Measurements from ENCODE around the gene DEFB113.
"Not testable (repeated sequence)": the region's sequence is repeated elsewhere in the genome, so short reads cannot be mapped to it uniquely, and the experiment has no call there.

DEFB113 gene, protein sequence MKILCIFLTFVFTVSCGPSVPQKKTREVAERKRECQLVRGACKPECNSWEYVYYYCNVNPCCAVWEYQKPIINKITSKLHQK

DNA sequence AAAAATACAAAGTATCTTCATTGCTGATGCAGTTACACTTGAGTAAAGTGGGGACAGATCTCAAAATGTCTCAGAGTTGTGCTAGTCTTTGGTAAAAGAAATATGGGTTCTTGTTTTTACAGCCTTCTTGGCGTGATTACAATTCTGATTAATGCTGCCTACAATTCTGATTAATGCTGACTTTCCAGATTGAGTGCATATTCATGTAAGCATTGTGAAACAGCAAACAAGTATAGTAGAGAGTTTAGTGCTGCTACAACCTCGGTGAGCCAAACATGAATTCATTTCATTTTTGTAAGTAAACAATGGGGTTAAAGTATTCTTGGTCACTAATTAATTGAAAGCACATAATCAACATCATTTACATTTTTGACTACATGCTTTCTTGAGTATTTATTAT is at the start of gene DEFB113:
Gene DEFB113, minus strand, starts transcription at position 21 of the 400 bp plus-strand sequence. Its CDS starts 0 bp downstream, at position 21.
- DNase-seq: no peak

DNA sequence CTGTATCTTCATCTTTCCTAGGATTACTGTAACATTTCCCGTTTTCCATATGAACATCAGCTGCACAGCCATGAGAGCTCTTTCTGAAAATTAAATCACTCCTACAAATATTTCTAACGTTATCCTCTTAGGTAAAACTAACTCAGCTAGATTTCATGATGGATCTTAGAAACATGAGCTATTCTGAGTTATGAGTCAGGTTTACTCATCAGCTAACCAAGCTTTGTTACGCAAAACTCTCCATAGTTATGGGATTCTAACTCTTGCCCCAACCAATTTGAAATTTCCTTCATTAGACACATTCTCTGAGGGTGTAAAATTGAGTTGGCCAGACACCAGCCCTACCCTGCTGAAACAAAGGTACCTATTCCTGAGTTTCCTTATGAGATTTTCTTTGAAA is 38.4 kb upstream of the DEFB113 start:
- no peak for DNase-seq

DNA sequence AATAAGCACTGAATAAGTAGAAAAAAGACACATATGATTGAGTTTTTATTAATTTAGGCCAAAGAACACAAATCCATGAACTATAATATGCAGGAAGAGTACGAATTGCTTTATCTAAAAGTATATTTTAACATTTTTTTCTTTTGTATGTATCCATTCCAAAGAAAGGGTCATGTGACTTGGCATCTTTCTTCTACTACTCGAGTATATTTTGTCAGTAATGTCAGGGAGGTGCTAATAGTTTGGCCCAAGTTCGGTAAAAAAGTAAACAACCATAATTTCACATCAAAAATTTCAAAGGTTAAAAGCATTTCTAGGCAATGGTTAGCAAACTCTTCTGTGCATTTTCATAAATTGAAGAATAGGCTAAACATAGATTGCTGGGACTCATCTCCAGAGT is 33.7 kb upstream of the DEFB113 start:
- DNase-seq: no peak

DNA sequence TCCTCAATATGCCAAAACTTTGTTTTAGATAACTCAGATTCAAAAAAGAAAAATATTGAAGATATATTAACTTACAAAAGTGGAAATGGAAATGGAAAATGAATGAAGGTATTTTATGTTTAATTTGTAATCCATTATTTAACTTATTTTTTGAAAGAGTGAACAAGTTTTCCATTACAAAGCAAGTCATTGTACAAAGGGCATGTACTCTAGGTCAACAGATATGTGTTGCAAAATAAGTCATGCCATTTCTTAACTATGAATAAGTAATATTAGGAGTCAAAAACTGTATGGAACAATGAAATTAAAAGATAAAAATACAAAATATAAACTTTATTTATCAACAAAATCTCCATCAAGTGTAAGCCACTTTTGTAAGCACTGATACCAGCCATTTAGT is 25.9 kb upstream of the DEFB113 start:
- DNase-seq: no peak

DNA sequence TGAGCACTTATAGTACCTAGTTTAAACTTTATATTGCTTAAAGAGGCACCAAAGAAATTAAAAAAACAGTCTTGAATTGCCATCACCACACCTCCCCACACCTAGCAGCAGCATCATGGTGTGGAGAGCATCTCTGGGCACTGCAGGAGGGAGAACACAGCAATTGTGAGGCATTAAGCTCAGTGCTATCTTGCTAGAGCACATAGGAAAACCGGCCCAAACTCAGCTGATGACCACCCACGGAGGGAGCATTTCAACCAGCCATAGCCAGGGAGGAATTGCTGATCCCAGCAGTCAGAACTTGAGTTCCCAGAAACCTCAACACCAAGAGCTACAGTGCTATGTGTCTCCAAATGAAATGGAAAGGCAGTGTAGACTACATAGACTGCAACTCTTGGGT is 19.5 kb upstream of the DEFB113 start:
- DNase-seq: no peak

DNA sequence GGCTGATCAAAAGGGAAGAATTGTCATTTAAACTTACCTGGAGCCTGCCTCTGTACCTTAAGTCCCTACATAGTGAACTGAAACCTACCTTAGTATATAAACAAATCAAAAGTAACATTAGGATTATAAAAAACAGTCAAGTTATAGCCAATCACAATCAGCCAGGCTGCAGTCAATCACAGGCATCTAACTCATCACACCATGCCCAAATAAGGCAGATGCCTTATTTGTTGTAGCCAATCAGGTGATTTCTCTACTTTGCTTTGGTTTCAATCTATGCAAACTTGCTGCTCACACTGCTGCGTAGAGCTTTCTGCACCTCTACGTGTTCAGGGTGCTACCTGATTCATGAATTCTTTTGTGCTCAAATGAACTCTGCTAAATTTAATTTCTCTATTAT is 18.3 kb upstream of the DEFB113 start:
- DNase-seq: no peak

DNA sequence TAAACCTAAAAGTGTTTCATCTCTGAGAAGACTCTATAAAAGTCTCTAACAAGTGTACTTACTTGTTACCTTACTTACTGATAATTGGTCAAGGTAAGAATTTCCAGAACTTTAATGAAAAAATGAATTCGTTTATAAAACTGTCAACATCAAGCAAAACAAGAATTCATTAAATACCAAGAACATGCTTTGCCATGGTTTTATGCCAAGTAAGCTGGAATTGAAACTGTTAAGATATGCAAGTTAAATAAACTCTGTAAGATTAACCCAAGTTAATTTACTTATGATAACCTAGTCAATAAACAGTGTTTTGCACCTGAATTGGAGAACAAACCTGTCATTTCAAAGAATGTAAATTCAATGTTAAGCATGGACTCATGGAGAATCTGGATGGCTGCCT is 17.1 kb upstream of the DEFB113 start:
- DNase-seq: no peak

DNA sequence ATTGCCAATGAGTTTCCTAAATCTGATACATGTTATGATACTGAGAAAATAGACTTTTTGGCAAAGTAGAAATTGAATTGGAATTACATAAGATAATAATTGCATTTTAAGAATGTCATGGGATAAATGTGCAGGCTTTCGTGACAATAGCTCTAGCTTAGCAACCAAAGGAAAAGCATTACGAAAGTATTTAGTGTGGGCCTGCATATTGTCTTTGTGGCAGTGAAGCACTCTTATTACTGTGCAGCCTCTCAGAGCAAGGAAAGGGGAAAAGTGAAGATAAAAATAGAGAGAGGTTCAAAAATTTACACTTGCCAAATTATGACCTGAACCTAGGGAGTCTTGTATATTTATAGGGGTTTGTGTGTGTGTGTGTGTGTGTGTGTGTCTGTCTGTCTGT is 12.6 kb upstream of the DEFB113 start:
- no peak for DNase-seq

DNA sequence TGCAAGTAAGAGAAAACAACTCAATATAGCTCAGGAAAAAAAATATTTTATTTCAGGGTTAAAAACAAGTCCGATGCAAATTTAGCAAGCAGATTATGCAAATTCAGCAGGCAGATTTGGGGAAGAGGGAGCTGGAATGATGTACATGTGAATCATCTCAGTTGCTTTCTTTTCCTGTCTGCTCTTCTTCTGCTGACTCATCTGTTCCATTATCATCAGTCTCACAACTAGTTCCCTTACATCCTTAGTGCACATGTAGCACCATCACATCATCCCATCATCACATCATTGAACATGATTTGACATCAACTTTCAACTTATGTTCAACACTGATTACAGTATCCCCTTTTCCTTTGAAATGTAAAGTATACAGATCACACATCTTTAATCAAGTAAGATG is 11.5 kb upstream of the DEFB113 start:
- DNase-seq: no peak

DNA sequence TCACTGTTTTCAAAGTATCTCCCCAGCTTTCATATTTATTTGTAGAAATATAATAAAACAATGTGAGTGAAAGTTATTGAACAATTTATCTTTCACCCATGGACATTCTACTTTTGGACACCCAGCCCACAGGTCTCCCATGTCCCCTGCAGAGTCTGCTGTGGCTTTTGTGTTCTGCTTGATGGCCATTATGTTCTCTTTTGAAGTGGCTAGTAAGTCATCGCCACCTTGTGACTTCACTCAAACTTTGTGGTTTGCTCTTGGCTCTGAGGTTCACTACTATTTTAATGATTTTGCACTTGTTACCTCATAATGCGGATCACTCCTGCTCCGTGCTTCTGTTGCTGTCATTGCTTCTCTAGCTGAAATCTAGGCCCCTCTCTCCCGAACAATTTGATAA is 10.2 kb upstream of the DEFB113 start:
- no peak for DNase-seq

DNA sequence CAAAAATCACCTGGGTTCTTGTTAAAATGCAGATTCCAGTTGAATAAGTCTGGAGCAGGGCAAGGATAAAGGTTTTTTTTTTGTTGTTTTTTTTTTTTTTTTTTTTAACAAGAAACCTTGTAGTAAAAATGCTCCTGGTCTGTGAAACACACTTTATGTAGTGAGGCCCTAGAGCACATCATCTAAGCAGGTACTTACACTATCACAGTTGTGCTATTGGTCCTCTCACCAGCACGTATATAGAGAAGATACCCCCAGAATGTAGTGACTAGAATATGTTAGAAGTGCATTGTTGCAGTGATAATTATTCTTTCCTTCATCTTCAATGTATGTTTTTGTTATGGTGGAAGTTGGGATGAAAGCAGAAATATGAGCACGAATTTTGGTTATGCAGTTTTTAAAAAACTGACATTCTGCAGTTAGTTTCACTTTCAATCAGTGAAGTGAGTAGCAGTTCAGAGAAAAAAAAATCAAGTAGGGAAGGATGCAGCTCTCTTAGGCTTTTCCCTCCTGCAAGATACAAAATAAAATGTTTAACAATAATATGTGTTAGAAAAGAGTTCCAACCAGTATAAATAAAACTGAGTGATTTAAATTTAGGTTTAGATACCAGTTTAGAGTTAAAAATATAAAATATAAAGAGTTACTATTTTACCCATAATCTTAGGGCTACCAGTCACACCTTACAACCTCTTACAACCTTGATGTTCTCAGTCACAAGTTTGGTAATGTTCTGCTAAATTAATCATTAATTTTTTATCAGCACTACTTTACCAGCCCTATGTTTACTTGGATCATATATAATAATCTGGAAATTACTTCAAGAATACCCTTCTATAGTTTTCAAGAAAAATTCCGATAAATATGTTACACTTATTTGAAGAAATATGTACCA is 9.2 kb upstream of the DEFB113 start:
- DNase-seq: no peak

DNA sequence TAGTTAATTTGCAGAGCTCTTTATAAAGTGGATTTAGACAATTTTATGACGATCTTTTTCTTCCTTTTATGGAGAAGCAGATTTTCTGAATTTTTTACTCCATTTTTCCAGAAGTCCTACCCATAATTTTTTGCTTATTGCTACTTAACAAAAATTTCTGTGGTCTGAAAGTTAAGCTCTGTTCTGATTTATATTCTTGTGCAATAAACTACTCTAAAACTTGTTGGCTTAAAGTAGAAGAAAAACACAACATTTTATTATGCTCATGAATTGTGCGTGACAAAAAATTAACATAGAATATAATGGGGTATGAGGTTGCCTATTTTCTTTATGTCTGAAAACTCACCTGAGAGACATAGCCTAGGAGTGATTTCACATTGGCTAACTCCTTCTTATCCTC is 2.6 kb downstream of the DEFB113 start:
- no peak for DNase-seq

DNA sequence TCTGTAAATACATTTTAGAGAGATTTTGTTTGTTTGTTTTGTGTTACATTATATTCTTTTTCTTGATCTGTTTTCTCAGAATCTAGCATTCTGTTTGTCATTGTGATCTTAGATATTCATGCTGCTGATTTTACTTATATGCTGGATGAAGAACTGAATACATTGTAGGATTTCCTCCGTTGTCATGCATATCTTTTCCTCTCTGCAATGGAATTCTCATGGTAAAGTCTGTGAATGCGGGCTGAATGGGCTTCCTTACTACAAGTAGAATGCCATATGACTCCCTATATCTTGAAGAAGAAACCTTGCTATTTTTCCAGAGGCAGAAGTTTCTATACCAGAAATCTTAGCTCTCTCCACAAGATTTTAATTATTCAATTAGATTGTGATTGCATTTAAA is 3.1 kb downstream of the DEFB113 start:
- DNase-seq: no peak

DNA sequence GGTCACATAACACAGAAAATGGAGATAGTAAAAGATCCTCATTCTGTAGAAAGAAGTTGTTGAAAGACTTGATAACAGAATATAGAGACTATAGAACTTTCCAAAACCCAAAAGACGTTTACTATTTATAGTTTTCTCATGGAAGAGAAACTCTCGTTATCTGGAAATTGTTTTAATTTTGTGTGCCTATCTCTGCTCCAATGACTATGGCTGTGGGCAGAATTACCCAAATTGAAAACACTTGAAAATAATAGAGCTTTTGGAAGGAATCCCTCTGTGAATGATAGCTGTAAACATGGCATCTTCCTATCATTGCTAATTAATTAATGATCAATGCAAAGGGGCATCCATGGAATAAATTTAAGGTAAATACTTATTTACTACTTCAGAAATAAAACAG is 5.4 kb downstream of the DEFB113 start, which contains the start of gene DEFB114:
Gene DEFB114, minus strand, starts transcription at position 101 of the 400 bp plus-strand sequence. Its CDS starts 59 bp downstream, at position 42.
- no peak for DNase-seq

DNA sequence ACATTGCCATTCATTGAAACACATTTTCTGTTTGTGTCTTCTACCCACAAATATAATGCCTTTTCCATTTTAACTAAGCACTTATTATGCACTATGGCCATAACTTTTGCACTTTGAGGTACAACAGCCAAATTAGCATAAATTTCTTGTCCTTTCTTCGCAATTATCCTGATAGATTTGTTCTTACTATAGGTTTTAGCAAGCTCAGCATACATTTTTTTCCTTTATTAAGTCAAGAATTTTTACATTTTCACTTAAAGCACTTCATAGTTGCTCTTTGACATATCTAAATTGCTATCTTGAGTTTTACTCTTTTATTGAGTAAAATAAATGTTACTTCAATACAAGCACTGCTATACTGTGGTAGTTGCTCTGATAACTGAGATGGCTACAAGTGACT is 11.2 kb downstream of the DEFB113 start:
- no peak for DNase-seq

DNA sequence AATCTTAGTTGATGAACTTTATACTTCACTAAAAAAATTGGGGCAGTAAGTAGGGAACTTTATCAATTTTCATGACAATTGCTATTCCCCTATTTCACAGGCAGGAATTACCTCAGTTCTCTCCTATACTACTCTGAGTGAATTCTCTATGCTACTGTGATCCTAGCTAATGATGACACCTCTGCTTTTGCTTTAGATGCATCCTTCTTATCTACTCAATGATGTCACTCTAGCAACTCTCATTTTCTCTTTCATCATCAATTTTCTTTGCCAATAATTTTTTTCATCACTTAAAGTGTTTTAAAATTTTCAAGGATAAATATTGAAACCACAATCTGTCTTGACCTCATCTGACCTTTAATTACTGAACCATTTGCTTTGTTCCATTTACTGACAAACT is 13.6 kb downstream of the DEFB113 start:
- no peak for DNase-seq

DNA sequence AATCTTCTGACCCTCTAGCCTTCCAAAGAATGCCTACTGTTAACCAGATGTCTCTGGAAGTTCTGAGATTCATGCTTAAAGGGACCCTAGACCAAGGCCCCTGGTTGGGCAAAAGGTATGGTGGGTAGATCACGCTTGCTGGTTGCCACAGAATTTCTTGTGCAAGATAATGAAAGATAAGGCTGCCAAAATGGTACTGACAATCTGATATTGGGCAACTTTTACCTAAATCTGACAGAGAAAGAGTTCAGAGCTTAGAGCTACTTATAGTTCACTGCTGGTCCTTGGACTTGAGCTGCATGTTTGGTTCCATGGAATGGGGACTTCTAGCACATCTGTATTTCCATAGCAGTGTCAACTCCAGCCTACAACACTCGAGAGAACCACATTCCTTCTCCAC is 17.5 kb downstream of the DEFB113 start:
- no peak for DNase-seq

DNA sequence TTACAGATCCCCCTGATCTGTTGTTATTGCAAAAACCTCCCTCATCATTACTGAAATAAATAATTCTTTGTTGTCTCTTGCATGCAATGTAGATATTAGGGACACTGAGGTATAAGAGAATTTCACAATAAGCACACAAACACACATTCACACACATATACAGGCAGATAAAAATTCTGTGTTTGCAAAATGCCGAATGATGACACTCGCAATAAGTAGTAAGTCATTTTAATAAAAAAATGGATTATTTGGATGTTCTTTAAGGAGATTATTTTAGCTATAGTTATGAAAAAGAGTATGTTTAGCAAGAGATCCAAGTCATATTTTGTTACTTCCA is 19.0 kb downstream of the DEFB113 start:
- DNase-seq: no peak

DNA sequence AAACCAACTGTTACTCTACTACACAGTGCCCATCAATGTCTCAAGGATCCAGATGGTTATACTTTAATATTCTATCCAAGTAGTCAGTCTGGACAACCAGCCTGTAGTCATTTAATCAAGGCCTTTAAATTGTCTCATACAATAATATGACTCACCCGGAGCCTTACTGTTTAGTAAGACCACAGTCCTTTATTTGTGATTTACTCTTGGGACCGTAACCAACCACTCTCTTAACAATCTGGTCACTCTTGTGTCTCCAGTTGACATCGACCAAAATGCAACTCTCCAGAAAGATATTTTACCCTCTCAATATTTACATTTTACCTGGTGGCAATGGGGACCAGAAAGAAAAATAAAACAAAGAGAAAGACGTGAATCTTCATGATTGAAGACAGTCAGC is 20.4 kb downstream of the DEFB113 start:
- no peak for DNase-seq

DNA sequence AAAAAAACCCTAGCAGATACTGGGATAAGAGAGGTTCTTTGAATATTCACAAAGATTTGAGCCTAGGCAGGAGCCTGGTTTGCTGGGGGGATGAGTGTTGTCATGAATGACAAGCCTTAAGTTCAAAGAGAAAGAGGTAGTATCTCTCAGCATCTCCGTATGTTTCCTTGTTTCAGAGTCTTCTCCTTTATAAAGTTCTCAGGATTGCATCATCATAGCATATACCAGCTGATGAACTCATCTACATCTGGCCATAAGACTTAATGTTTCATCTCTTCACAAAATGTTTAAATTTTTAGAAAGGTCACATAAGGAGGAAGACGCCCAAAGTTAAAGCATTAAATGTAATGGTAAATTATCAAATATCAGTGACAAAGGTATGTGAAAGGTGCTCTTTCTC is 22.6 kb downstream of the DEFB113 start:
- DNase-seq: no peak

DNA sequence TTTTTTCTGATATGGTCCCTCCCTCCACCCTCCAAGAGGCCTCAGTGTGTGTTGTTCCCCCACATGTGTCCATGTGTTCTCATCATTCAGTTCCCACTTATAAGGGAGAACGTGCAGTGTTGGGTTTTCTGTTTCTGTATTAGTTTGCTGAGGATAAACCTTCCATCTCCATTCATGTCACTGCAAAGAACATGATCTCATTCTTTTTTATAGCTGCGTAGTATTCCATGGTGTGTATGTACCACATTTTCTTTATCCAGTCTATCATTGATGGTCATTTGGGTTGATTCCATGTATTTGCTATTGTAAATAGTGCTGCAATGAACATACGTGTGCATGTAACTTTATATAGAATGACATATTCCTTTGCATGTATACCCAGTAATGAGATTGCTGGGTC is 25.4 kb downstream of the DEFB113 start:
- DNase-seq: not testable (repeated sequence)

DNA sequence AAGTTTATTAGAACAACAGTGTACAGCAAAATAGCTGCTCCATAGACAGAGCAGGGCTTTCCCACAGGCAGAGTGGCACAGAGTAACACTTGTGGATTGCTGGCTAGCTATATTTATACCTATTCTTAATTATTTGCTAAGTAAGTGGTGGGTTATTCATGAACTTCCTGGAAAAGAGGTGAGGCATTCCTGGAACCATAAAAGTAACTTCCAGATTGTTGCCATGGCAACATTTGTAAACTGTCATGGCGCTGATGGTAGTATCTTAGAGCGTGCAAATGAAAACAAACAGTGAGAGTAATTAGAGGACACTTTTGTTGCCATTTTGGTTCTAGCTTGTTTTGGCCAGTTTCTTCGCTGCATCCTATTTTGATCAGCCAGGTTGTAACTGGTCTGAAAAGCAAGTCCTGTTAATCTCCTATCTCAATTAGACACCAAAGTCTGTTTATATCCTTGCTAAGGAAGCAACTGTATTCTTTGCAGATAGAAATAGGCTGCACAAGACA is 29.4 kb downstream of the DEFB113 start:
- DNase-seq: no peak

DNA sequence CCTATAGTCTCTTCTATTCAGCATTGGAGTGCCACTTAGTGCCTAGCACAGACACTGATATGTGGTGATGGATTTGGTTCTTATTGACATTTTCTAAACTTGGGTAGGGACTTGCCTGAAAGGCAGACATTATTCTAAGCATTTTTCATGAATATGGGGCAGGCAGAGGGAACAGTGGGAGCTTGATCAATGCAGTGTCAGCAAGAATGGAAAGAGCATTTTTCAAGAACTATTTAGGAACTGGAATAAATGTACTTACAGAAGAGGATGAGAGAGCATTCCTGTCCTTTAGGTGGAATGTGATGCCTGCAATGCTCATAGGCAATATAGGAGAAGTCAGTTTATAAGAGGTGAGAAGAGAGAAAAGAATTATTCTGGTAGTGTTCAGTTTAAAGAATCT is 31.6 kb downstream of the DEFB113 start:
- no peak for DNase-seq

DNA sequence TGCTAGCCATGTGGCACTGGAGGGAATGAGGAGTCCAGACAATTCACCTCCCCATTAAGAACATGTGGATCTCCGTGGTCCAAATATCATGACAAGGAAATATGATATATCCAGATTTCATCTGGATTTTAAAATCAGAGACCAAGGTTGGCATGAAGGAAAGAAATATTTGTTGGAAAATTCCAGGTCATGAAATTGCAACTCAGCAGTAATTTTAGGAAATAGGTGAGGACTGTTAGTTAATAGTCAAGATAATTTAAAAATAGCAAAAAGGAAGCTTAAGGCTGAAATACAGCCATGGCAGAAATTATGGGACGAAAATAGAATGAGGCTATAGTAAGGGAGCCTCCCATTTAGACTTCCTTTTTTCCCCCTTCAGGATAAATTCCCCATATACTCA is 32.4 kb downstream of the DEFB113 start:
- no peak for DNase-seq

DNA sequence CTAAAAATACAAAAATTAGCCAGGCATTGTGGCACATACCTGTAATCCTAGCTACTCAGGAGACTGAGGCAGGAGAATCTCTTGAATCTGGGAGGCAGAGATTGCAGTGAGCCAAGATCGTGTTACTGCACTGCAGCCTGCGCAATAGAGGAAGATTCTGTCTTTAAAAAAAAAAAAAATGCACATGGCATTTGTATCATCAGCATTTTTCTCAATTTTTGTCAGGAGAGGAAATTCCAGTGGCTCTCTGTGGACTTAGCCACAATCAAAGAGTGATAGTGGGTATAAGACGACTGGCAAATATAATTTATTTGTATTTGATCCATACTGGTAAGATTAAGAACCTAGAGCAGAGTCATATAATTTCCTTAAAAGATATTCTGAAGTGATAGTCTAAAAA is 34.0 kb downstream of the DEFB113 start:
- DNase-seq: no peak
